Progenitor cell of endocrine pancreas (in vitro differentiated cells): ENCODE measurements around the gene CSNK1G2. TPM values are rescaled to one million over a fixed set of nuclear protein-coding genes. Genes with fewer than 3 reads are reported as not detected.

Source experiments
- DNase-seq: peaks from one replicate; pipeline ENCODE4 v3.0.0; 2021; ENCODE audit warnings: low spot score; ENCODE audit not compliant: unreplicated experiment
- H3K27ac Mint-ChIP-seq: 2 replicates; pipeline ENCODE4 v1.8.0; 2021; ENCODE audit warnings: mild to moderate bottlenecking, moderate library complexity, mixed read lengths
- H3K27me3 Mint-ChIP-seq: 2 replicates; pipeline ENCODE4 v1.8.0; 2021; ENCODE audit warnings: mixed read lengths
- H3K36me3 Mint-ChIP-seq: 2 replicates; pipeline ENCODE4 v1.8.0; 2022; ENCODE audit warnings: mixed read lengths; ENCODE audit not compliant: insufficient read depth
- H3K4me1 Mint-ChIP-seq: 2 replicates; pipeline ENCODE4 v1.8.0; 2021; ENCODE audit warnings: low read depth, mixed read lengths
- H3K4me3 Mint-ChIP-seq: 2 replicates; pipeline ENCODE4 v1.8.0; 2021; ENCODE audit warnings: low read depth, mild to moderate bottlenecking, moderate library complexity, mixed read lengths
- H3K9me3 Mint-ChIP-seq: 2 replicates; pipeline ENCODE4 v1.8.0; 2021; ENCODE audit warnings: low read depth, mixed read lengths
- CTCF ChIP-seq: fragments of 200-600 bp; sonication (generic); IDR thresholded peaks from one replicate; pipeline ENCODE4 v1.5.0; 2021; ENCODE audit warnings: antibody characterized with exemption, mild to moderate bottlenecking; ENCODE audit not compliant: unreplicated experiment
- total RNA-seq: library from RNA; stranded (reverse); gene quantifications from 2 replicates; pipeline ENCODE4 v1.2.1, GENCODE V29; 2021

The CSNK1G2 gene
- total RNA-seq, 1 donor from 2014 or later = 103 TPM

DNA sequence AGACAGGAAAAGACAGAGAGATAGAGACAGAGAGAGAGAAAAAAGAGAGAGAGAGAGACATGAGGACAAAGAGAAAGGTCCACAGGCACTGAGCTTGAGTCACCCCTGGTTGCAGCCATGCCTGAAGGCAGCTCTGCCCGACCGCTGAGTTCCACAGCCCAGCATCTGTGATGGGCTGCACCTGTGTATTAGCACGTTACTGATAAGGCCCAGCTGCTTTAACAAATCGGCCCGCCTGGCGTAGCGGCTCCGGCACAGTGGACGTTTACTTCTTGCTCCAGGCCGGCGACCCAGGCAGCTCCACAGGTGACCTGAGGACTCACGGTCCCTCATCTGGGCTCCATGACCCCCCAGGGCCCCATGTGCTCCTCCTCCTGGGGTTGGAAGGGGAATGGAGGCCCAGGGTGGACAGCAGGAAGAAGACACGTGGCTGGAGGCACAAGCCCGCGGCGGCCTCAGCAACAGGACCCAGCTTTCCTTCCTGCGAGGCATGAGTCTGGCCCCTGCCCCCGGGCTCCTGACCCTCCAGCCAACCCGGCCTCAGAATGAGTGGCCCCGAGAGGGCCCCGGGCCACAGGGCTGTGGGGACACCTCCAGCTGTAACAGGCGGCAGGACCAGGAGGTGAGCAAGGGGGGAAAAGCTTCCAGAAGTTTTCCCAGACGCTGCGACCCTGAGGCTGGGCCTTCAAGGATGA, 3.9 kb upstream of the CSNK1G2 start:
- H3K36me3 Mint-ChIP-seq = peaks cover 2% of the 10 kb centered on the region
- H3K9me3 Mint-ChIP-seq = peaks cover 3% of the 10 kb centered on the region

GRCh38 chr19:1938071-1938470, 2.9 kb upstream of the CSNK1G2 start:
- Mint-ChIP-seq H3K27me3 (no peaks in the 10 kb centered on the region), H3K9me3 (peaks cover 3% of the 10 kb centered on the region), H3K4me1 (peaks cover 11% of the 10 kb centered on the region), H3K4me3 (no peak overlapping the region), H3K27ac (no peak overlapping the region), H3K36me3 (peaks cover 2% of the 10 kb centered on the region)
- no peak for DNase-seq
- no peak for TF ChIP-seq CTCF

More for the DNA sequence above, 3.9 kb upstream of the CSNK1G2 start:
- TF ChIP-seq CTCF = no peak
- H3K4me1 Mint-ChIP-seq = peaks cover 7% of the 10 kb centered on the region
- DNase-seq = no peak
- no peak overlapping the region for H3K4me3 Mint-ChIP-seq
- H3K27ac Mint-ChIP-seq = no peak overlapping the region
- no peaks in the 10 kb centered on the region for H3K27me3 Mint-ChIP-seq

GRCh38 chr19:1942078-1942933, 1.3 kb downstream of the CSNK1G2 start:
- TF ChIP-seq CTCF = no peak
- H3K27ac Mint-ChIP-seq = peak overlapping the region; percentile 96
- H3K9me3 Mint-ChIP-seq = no peaks in the 10 kb centered on the region
- H3K4me3 Mint-ChIP-seq = peak overlapping the region; percentile 92
- H3K4me1 Mint-ChIP-seq = peaks cover 16% of the 10 kb centered on the region
- DNase-seq = peak; percentile 71
- H3K27me3 Mint-ChIP-seq = no peaks in the 10 kb centered on the region
- no peaks in the 10 kb centered on the region for H3K36me3 Mint-ChIP-seq

- Mint-ChIP-seq H3K36me3 (no peaks in the 10 kb centered on the region), H3K4me1 (peaks cover 16% of the 10 kb centered on the region), H3K9me3 (no peaks in the 10 kb centered on the region), H3K27ac (peak overlapping the region; percentile 94), H3K27me3 (no peaks in the 10 kb centered on the region), H3K4me3 (peak overlapping the region; percentile 92)
- DNase-seq = no peak
- TF ChIP-seq CTCF = no peak
Observed at GRCh38 chr19:1942934-1943555, 2.1 kb downstream of the CSNK1G2 start.

- Mint-ChIP-seq H3K4me1 (peaks cover 16% of the 10 kb centered on the region), H3K9me3 (no peaks in the 10 kb centered on the region), H3K27me3 (no peaks in the 10 kb centered on the region), H3K4me3 (peak overlapping the region; percentile 92), H3K36me3 (peaks cover 1% of the 10 kb centered on the region), H3K27ac (peak overlapping the region; percentile 94)
- no peak for TF ChIP-seq CTCF
- no peak for DNase-seq
Observed at GRCh38 chr19:1943661-1944087, 2.7 kb downstream of the CSNK1G2 start.
